PFSK-1 (cell line): ENCODE data around the gene ARHGEF16.

ENCODE experiments used
- FOXP2 ChIP-seq: optimal IDR thresholded peaks from 2 replicates; pipeline ENCODE3; 2011; ENCODE audit warnings: borderline replicate concordance, control low read depth, inconsistent platforms; ENCODE audit not compliant: insufficient read depth; ENCODE audit errors: extremely low read length, extremely low read depth
- POLR2AphosphoS5 ChIP-seq: IDR thresholded peaks from 2 replicates; pipeline ENCODE4 v1.6.1; 2012; ENCODE audit warnings: low read depth, mild to moderate bottlenecking, control low read depth, low read length, moderate library complexity
- SIN3A ChIP-seq: IDR thresholded peaks from 2 replicates; pipeline ENCODE4 v1.6.1; 2012; ENCODE audit warnings: mild to moderate bottlenecking, low read length, moderate library complexity, borderline replicate concordance; ENCODE audit not compliant: insufficient read depth
- TAF1 ChIP-seq: IDR thresholded peaks from 2 replicates; pipeline ENCODE4 v1.6.1; 2012; ENCODE audit warnings: low read length, control low read depth, borderline replicate concordance; ENCODE audit not compliant: insufficient read depth
- TF ChIP-seq, protein P1 (sequence below), 2 experiments: IDR thresholded peaks; 2 replicates each; pipeline versions ENCODE4 v1.6.1 to v1.8.0; 2011 to 2012; ENCODE audit warnings: low read depth in 2 of 2, low read length in 2 of 2, control low read depth in 1 of 2, inconsistent platforms in 1 of 2, mild to moderate bottlenecking in 1 of 2, moderate library complexity in 1 of 2; ENCODE audit not compliant: insufficient read depth in 1 of 2

Gene ARHGEF16

DNA sequence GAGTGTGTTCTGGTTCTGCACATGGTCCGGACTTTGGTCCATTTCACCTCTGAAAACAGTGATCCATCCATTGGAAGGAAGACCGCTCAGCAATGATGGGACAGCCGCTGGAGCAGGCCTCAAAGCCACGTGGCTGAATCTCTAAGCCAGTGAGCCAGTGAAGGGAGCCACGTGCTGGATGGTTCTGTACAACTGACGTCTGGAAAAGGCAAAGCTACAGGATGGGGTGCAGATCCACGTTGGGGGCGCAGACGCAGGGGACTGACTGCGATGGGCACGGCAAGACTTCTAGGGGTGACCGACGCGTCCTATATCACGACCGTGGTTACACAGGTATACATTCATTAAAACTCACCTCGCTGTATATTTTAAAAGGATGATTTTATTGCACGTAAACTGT lies 10.2 kb upstream of the ARHGEF16 start:
- TF ChIP-seq FOXP2 (no peak), POLR2AphosphoS5 (no peak), TAF1 (no peak), SIN3A (no peak)
- TF ChIP-seq, protein P1, sequence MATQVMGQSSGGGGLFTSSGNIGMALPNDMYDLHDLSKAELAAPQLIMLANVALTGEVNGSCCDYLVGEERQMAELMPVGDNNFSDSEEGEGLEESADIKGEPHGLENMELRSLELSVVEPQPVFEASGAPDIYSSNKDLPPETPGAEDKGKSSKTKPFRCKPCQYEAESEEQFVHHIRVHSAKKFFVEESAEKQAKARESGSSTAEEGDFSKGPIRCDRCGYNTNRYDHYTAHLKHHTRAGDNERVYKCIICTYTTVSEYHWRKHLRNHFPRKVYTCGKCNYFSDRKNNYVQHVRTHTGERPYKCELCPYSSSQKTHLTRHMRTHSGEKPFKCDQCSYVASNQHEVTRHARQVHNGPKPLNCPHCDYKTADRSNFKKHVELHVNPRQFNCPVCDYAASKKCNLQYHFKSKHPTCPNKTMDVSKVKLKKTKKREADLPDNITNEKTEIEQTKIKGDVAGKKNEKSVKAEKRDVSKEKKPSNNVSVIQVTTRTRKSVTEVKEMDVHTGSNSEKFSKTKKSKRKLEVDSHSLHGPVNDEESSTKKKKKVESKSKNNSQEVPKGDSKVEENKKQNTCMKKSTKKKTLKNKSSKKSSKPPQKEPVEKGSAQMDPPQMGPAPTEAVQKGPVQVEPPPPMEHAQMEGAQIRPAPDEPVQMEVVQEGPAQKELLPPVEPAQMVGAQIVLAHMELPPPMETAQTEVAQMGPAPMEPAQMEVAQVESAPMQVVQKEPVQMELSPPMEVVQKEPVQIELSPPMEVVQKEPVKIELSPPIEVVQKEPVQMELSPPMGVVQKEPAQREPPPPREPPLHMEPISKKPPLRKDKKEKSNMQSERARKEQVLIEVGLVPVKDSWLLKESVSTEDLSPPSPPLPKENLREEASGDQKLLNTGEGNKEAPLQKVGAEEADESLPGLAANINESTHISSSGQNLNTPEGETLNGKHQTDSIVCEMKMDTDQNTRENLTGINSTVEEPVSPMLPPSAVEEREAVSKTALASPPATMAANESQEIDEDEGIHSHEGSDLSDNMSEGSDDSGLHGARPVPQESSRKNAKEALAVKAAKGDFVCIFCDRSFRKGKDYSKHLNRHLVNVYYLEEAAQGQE (IDR thresholded peaks at IDR 0.05; ENCODE audit: insufficient read depth in 1 of 2, low read depth in 2 of 2, low read length in 2 of 2): no peak

DNA sequence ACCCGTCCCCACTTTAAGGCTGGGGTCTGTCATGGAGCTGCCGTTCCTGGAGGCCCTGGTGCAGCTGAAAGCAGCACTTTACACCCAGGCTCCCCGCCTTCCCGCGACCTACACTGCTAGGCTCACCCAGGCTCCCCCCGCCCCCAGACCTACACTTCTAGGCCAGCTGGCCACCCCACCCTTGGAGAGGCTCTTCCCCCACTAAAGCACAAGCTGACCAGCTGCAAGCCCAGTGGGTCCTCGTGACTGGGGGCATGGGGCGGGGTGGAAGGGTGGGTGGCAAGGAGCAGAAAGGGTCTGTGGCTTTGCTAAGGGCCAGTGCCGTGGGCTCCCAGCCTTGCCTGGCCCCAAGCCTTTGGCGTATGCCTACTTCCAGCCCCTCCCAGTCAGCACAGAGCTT lies 9.7 kb upstream of the ARHGEF16 start:
- no peak for TF ChIP-seq TAF1

DNA sequence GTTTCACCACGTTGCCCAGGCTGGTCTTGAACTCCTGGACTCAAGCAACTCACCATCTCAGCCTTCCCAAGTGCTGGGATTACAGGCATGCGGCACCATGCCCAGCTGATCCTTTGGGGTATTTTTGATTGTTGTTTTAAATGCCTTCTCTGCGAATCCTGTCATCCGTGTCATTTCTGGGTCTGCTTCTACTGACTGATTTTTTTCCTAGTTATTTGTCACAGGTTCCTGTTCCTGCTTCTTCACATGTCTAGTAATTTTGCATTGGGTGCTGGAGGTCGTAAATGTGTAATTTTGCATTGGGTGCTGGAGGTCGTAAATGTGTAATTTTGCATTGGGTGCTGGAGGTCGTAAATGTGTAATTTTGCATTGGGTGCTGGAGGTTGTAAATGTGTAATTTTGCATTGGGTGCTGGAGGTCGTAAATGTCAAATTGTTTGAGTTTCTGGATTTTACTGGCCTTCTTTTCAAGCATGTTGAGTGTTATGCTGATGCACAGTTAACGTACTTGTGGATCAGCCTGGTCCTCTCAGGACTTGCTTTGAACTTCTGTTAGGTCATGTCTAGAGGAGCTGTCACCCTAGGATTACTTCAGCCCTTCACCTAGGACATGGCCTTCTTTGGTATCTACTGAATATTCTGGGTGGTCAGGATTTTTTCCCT lies 4.1 kb upstream of the ARHGEF16 start:
- no peak for TF ChIP-seq SIN3A
- TF ChIP-seq, protein P1 (IDR thresholded peaks at IDR 0.05; ENCODE audit: insufficient read depth in 1 of 2, low read depth in 2 of 2, low read length in 2 of 2): no peak
- TF ChIP-seq FOXP2: no peak
- no peak for TF ChIP-seq TAF1
- no peak for TF ChIP-seq POLR2AphosphoS5

DNA sequence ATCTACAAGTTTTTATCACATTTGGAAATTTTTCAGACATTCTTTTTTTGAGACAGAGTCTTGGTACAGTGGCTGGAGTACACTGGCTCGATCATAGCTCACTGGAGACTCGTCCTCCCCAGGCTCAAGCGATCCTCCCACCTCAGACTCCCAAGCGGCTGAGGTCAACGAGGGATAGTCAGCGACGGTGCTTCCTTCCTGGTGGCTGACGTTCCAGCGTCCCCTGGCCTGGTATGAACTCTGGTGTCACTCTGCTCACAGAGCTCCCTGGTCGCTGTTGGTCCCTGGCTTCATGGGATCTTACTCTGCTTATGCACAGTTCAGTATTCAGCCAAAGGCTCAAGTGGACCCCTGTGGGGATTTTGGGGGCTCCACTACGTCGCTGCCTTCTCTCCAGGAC lies 3.5 kb upstream of the ARHGEF16 start:
- TF ChIP-seq TAF1 (no peak), SIN3A (no peak), POLR2AphosphoS5 (no peak), FOXP2 (no peak)
- TF ChIP-seq, protein P1 (IDR thresholded peaks at IDR 0.05; ENCODE audit: insufficient read depth in 1 of 2, low read depth in 2 of 2, low read length in 2 of 2): no peak

DNA sequence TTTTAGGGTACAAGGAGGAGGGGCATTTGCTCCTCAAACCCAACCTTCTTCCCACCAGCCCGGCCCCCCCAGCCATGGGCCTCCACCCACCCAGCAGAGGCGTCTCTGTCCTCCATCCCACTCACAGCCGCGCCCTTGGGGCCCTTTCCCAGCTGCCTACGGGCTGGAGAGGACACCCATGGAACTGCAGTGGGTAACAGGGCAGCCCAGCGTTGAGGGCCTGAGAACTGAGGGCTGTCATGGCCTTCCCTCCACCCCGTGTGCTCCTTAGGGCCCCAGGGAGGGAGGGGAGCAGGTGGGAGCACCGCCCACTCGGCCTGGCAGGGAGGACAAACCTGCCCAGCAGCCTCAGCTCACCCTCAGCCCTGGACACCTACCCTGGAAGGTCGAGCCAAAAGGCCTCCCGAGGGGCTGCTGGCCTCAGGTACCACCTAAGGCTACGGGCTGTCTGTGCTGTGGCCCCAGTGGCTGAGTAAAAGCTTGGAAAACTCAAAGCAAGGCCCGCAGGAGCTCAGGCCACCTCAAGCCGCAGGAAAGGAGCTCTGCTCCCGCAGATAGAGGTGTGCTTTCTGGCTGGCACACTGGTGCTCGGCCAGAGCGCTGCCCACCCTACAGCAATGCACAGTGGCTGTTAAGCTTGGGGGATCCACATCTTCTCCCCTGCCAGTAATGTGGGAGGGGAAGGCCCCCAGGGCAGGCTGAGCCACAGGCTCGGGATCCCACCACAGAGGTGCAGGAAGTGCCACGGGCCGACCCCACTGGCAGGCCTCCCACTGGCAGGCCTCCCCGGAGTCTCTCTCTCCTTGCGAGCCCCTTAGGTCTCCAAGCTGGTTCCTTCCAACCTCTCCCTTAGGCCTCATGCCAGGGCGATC lies 2.2 kb upstream of the ARHGEF16 start:
- TF ChIP-seq POLR2AphosphoS5: no peak

DNA sequence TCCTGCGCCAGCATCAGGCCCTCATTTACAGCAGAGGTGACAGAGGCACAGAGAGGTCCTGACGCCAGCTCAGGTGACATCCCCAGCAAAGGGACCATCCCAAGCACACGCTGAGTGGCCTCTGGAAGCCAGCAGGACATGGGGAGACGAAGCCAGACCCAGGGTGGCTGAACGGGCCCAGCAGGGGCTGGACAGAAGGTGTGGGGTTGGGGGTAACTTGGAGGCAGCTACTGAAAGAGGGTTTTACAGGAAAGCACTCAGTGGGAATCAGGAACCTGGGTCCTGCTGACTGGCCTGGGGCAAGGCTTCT lies 1.6 kb upstream of the ARHGEF16 start:
- TF ChIP-seq, protein P1 (IDR thresholded peaks at IDR 0.05; ENCODE audit: insufficient read depth in 1 of 2, low read depth in 2 of 2, low read length in 2 of 2): no peak
- TF ChIP-seq POLR2AphosphoS5 (no peak), FOXP2 (no peak), SIN3A (no peak), TAF1 (no peak)
